ENCODE data around the gene OR4E2.
"Not testable (repeated sequence)": the region's sequence is repeated elsewhere in the genome, so short reads cannot be mapped to it uniquely, and the experiment has no call there.

OR4E2 gene

DNA sequence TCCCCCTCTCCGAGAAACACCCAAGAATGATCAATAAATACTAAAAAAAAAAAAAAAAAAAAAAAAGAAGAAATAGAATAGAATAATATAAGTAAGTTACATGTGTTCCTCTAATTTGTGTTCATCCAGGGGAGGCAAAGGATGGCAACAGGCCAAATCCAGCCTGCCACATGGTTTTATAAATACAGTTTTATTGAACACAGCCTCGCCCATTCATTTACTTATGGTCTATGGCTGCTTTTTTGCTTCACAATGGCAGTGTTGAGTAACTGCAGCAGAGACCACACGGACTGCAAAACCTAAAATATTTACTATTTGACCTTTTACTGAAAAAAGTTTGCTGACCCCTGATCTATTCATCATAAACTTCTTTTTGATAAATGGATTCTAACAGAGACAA, 44.9 kb downstream of the OR4E2 start:
- DNase-seq: not testable (repeated sequence)

DNA sequence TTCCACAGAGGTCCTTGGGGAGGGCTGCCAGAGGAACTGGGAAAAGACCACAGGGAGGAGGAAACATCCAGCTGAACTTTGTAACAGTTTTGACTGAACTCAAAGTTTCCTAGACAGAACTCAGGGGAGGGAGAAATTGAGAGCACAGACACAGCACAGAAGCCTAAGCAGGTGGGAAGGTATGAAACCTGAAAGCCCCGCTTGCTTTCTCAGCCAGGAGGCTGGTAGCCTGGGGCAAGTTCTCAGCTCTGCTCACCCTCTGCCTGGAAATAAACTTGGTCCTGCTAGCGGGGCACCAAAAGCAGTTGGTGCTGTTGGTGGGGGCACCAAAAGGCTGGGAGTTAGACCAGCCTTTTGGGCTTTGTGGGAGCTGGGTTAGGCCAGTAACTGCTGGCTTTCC, 45.9 kb downstream of the OR4E2 start:
- no peak for DNase-seq

DNA sequence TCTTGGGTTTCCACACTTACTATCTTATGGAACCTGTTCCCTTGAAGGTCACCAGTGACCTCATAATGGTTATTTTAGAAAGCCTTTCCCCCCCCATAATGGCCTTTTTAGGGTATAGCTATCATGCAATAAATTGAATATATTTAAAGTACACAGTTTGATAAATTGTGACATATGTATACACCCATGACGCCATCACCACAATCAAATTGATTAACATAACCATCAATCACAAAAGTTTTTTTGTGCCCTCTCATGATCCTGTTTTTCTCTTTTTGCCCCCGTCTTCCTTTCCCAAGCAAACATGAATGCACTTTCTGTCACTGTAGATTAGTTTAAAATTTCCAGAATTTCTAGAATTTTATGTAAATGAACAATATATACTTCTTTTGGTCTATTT, 48.7 kb downstream of the OR4E2 start:
- no peak for DNase-seq

DNA sequence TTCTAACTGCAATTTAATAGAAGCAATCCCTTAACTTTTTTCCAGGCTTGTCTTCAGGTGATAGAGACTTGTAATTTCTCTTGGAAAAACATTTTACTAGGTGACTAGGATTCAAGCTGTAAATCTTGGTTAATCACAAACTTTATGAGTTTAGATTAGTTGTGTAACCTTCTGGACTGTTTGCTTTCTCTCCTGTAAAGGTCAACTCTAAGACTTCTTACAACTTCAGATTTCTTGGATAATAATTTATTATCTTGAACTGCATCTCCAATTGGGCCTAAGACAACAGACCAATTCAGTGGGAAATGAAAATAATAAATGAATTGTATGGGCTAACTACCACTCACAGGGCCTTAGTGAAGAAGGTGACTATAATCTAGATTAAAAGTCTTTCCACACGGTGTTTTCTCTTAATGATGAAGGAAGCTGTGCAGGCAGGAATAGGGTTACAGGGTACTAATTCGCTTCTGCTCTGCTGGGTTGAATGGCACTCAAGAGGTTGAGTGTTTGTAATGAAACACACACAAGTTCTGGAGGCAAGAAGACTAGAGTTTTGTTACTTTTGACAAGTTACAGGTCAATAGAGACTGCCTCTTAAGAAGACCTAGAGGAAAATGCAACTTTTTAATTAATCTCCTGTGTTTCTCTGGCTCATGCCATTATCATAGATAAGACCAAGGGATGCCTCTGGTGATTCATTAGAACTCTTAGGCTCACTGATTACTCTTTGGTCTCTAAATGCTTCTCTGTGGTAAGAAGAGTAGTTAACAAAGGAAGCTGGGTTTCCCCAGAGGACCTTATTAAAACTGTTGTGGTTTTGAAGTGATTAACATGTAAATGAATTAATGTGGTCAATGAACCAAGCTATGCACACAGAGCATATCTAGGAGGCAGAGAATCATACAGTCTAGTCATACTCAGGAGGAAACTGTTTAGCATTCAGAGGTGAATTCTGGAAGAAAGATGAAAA, 50.0 kb downstream of the OR4E2 start:
- no peak for DNase-seq

DNA sequence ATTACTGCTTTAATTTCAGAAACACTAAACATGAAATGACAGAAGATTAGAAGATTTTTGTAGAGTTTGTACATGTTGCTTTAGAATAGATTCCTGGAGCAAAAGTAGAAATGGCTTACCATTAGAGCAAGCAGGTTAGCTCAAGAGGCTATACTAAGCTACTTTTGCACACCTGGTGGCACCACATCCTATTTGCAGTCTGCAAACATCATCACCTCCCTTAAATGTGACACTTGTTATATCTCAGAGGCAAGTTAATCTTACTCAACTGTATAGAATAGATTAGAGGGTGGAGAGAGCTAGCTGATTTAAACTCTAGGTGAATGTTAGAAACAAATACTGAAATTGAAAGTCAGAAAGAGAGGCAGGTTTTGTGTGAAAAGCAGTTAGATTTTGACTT, 50.7 kb downstream of the OR4E2 start:
- no peak for DNase-seq

DNA sequence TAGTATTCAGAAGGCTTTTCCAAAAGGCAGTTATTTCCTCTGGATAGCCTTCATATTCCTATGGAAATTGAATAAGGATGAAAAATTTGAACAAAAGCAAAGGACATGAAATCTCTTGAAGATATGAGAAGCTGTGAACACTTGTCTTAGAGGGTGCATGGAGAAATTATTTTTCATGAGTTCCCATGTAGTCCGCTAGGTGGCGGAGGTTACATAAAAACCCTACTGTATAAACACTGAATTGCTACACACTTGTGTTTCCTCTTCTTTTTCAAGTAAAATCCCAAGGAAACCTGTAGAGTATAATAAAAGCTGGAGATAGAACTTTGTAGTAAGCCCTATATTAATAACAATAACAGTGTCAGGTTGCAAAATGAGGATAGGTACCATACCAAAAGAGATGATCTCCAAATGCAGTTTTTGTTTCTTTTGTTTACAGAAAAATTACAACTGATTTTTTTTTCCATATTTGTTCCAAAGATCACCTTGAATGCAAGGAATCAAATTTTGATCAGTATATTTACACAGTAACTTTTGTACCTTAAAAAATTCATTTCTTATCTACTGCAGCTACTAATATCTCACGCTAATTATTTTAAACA, 57.8 kb downstream of the OR4E2 start:
- no peak for DNase-seq

DNA sequence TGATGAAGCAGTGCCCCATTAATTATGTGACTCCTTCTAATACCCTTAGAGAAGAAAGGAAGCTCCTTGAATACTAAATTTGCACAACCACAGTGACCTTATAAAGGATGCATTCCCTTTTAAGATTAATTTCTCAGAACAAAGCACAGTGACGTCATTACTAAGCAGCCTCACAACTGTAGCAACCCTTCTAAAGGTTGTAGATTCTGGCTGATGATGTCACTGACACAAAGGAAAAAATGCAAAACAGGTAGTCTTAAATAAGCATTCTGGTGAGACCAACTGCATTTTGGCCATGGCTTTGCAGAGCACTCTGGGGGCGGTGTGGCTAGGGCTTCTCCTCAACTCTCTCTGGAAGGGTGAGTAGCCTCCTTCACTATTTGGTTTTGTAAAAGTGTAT, 58.4 kb downstream of the OR4E2 start:
- DNase-seq: no peak

DNA sequence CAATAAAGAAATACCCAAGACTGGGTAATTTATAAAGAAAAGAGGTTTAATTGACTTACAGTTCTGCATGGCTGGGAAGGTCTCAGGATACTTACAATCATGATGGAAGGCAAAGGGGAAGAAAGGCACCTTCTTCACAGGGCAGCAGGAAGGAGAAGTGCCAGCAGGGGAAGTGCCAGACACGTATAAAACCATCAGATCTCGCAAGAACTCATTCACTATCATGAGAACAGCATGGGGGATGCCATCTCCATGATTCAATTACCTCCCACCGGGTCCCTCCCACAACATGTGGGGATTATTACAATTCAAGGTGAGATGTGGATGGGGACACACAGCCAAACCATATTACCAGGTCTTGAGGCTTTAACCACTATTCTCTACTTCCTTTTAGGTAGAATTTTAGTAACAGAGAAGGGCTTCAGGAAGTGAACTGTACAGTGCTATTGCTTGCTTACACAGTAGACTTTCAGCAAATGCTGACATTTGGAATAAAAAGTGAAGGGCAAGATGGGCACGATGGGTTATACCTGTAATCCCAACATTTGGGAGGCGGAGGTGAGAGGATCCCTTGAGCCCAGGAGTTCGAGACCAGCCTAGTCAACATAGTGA, 60.8 kb downstream of the OR4E2 start:
- no peak for DNase-seq
